Adrenal gland (tissue), 5 donors: ENCODE results near the gene ZNF366.

Source experiments
- CTCF ChIP-seq, 6 experiments: fragments of 450-650 bp in 4 of 6; fragments of 200-600 bp in 2 of 6; sonication (generic) in 1 of 6; IDR thresholded peaks; 1 replicate in 5 of 6; 2 replicates in 1 of 6; pipeline versions ENCODE4 v1.5.1 to v1.8.0; 2016 to 2021; ENCODE audit warnings: antibody characterized with exemption in 6 of 6, mild to moderate bottlenecking in 2 of 6, moderate library complexity in 1 of 6
- POLR2A ChIP-seq, 2 donors: fragments of 450-650 bp; IDR thresholded peaks; one replicate each; pipeline ENCODE4 v1.6.1; 2017; ENCODE audit warnings: antibody characterized with exemption in 2 of 2, mild to moderate bottlenecking in 2 of 2, moderate library complexity in 1 of 2
- donor health status: DM: no; HTN: no; CAD: no.

- no peak for TF ChIP-seq CTCF (IDR thresholded peaks at IDR 0.05)
- no peak for TF ChIP-seq POLR2A (IDR thresholded peaks at IDR 0.05)
Observed at GRCh38 chr5:72459913-72460312, 47.3 kb downstream of the ZNF366 start.
